Aorta (tissue), 5 donors: ENCODE measurements around the gene FBXL16. TPM values are rescaled to one million over a fixed set of nuclear protein-coding genes. Genes with fewer than 3 reads are reported as not detected.
A peak's percentile ranks its signal among the peaks of the same experiment; 100 is the strongest.

Experiments
- ATAC-seq: fragments of 200-7000 bp; cut with Tn5 transposase; one replicate; pipeline ENCODE4 v1.9.1; 2022; ENCODE audit warnings: moderate library complexity; ENCODE audit not compliant: low FRiP score
- DNase-seq, 2 donors: peaks; one replicate each; pipeline ENCODE4 v3.0.0-alpha.2; 2020
- H3K27ac ChIP-seq, 2 donors: one replicate each; pipeline ENCODE4 v1.5.1; 2013; ENCODE audit warnings: low read length in 2 of 2, mild to moderate bottlenecking in 2 of 2, moderate library complexity in 2 of 2, control low read depth in 1 of 2, inconsistent platforms in 1 of 2, low read depth in 1 of 2
- H3K27me3 ChIP-seq, 2 donors: one replicate each; pipeline ENCODE4 v1.6.1; 2013; ENCODE audit warnings: control low read depth in 1 of 2, low read length in 1 of 2, mild to moderate bottlenecking in 1 of 2, moderate library complexity in 1 of 2; ENCODE audit not compliant: insufficient read depth in 2 of 2, control insufficient read depth in 1 of 2
- H3K36me3 ChIP-seq, 2 donors: one replicate each; pipeline ENCODE4 v1.6.1; 2013; ENCODE audit warnings: control low read depth in 1 of 2, low read length in 1 of 2, mild to moderate bottlenecking in 1 of 2; ENCODE audit not compliant: insufficient read depth in 2 of 2, control insufficient read depth in 1 of 2
- H3K4me1 ChIP-seq, 2 donors: one replicate each; pipeline ENCODE4 v1.6.1; 2013; ENCODE audit warnings: low read length in 2 of 2, control low read depth in 1 of 2, mild to moderate bottlenecking in 1 of 2, moderate library complexity in 1 of 2; ENCODE audit not compliant: insufficient read depth in 2 of 2, control insufficient read depth in 1 of 2
- H3K4me3 ChIP-seq, 2 donors: one replicate each; pipeline ENCODE4 v1.5.1; 2013; ENCODE audit warnings: low read length in 2 of 2, control low read depth in 1 of 2, mild to moderate bottlenecking in 1 of 2
- H3K9me3 ChIP-seq: one replicate; pipeline ENCODE4 v1.6.1; 2013; ENCODE audit warnings: mild to moderate bottlenecking, low read length; ENCODE audit not compliant: control insufficient read depth
- WGBS, 2 donors: extraction: QIAGEN DNeasy Blood & Tissue Kit; methylation state at CpG; one replicate each; pipeline ENCODE4 v1.1.7; 2013; 5-methylcytosine and 5-hydroxymethylcytosine counted together
- intact Hi-C, 2 donors: fragments of 100-400 bp; cut with DNase I; formaldehyde crosslinking; loops; one replicate each; pipeline versions ENCODE4 v1.14.2 to v1.15.0; 2022
- polyA plus RNA-seq, 2 donors: library from polyadenylated mRNA; stranded (reverse); fragments of 200-250 nt; gene quantifications; one replicate each; pipeline ENCODE4 v1.2.3, GENCODE V29; 2013
- total RNA-seq, 2 donors: library from RNA; stranded (reverse); fragmentation: NEBNext Ultra II Directional; extraction: Animal tissue kit (Norgen Biotek cat#: 25700); gene quantifications; one replicate each; pipeline ENCODE4 v1.2.1, GENCODE V29; 2021
- donor health status: healthy with polysubstance abuse.
- donor health status: Bipolar disorder and iron deficiency.
- donor health status: DM: no; HTN: no; CAD: no.
- donor health status: DM: no; HTN: no; CAD: no.
- donor health status: DM: yes; HTN: yes; CAD: no.

Gene FBXL16
- total and polyA plus RNA-seq, 4 donors: 0.16 to 0.18 TPM; not detected in 2

- Histone ChIP-seq H3K27ac (peak overlapping the region in 1 of 2 donors; percentile 42), H3K36me3 (peaks cover 0 to 5% of the 10 kb centered on the region in 2 donors), H3K4me1 (no peaks in the 10 kb centered on the region), H3K27me3 (no peaks in the 10 kb centered on the region), H3K9me3 (no peaks in the 10 kb centered on the region), H3K4me3 (peak overlapping the region in 1 of 2 donors; percentile 12)
- WGBS, 2 donors: 26% methylated on average over 48 to 52 of the region's 52 CpGs
- peak; percentile 78 to 89 for DNase-seq
- intact Hi-C loops: no loop called here
- ATAC-seq: peak; percentile 8
Observed at GRCh38 chr16:678858-679813, 26.5 kb downstream of the FBXL16 start.

- no peaks in the 10 kb centered on the region for H3K27me3 ChIP-seq
- no peaks in the 10 kb centered on the region for H3K4me1 ChIP-seq
- no peak for DNase-seq
- no peak for ATAC-seq
- no peak overlapping the region for H3K4me3 ChIP-seq
- intact Hi-C loops: no loop called here
- H3K27ac ChIP-seq: no peak overlapping the region
- WGBS, 2 donors: 80 to 82% methylated on average over 21 of the region's 21 CpGs
- no peaks in the 10 kb centered on the region for H3K9me3 ChIP-seq
- peaks cover 0 to 5% of the 10 kb centered on the region in 2 donors for H3K36me3 ChIP-seq
Observed at GRCh38 chr16:678209-678857, 27.3 kb downstream of the FBXL16 start.

- H3K4me1 ChIP-seq: no peaks in the 10 kb centered on the region
- 62 to 72% methylated on average over 56 to 57 of the region's 57 CpGs for WGBS, 2 donors
- ATAC-seq: no peak
Observed at GRCh38 chr16:677316-678190, 28.0 kb downstream of the FBXL16 start.

GRCh38 chr16:676913-677312 is 28.7 kb downstream of the FBXL16 start:
- no peak for DNase-seq
- H3K9me3 ChIP-seq: no peaks in the 10 kb centered on the region
- intact Hi-C loops: no loop called here
- H3K36me3 ChIP-seq: peaks cover 0 to 12% of the 10 kb centered on the region in 2 donors
- no peak for ATAC-seq
- H3K4me3 ChIP-seq: no peak overlapping the region
- no peaks in the 10 kb centered on the region for H3K27me3 ChIP-seq
- no peak overlapping the region for H3K27ac ChIP-seq
- 77 to 80% methylated on average over 23 of the region's 23 CpGs for WGBS, 2 donors
- no peaks in the 10 kb centered on the region for H3K4me1 ChIP-seq

More at GRCh38 chr16:677316-678190, 28.0 kb downstream of the FBXL16 start:
- Histone ChIP-seq H3K36me3 (peaks cover 0 to 10% of the 10 kb centered on the region in 2 donors), H3K4me3 (no peak overlapping the region), H3K9me3 (no peaks in the 10 kb centered on the region), H3K27ac (no peak overlapping the region), H3K27me3 (no peaks in the 10 kb centered on the region)
- intact Hi-C loops: no loop called here
- no peak for DNase-seq

GRCh38 chr16:676565-676902 is 29.1 kb downstream of the FBXL16 start:
- H3K9me3 ChIP-seq: no peaks in the 10 kb centered on the region
- H3K27me3 ChIP-seq: no peaks in the 10 kb centered on the region
- intact Hi-C loops: no loop called here
- peaks cover 0 to 11% of the 10 kb centered on the region in 2 donors for H3K36me3 ChIP-seq
- ATAC-seq (no peak), DNase-seq (no peak)
- 93 to 94% methylated on average over 21 of the region's 21 CpGs for WGBS, 2 donors
- no peak overlapping the region for H3K27ac ChIP-seq
- H3K4me1 ChIP-seq: no peaks in the 10 kb centered on the region
- no peak overlapping the region for H3K4me3 ChIP-seq

- ATAC-seq (no peak), DNase-seq (no peak)
- no peak overlapping the region for H3K27ac ChIP-seq
- H3K36me3 ChIP-seq: peaks cover 0 to 11% of the 10 kb centered on the region in 2 donors
- 37 to 53% methylated on average over 17 to 25 of the region's 25 CpGs for WGBS, 2 donors
- H3K4me1 ChIP-seq: no peaks in the 10 kb centered on the region
- intact Hi-C loops: no loop called here
- no peaks in the 10 kb centered on the region for H3K9me3 ChIP-seq
- H3K27me3 ChIP-seq: no peaks in the 10 kb centered on the region
- H3K4me3 ChIP-seq: peak overlapping the region in 1 of 2 donors; percentile 29
Observed at GRCh38 chr16:675884-676564, 29.6 kb downstream of the FBXL16 start.

GRCh38 chr16:674968-675883 is 30.4 kb downstream of the FBXL16 start, which contains the start of gene RHBDL1:
Gene RHBDL1 (plus strand): TSS chr16:675671. CDS start chr16:675791, 120 bp downstream.
- DNase-seq (no peak), ATAC-seq (no peak)
- 6 to 7% methylated on average over 43 to 73 of the region's 73 CpGs for WGBS, 2 donors
- Histone ChIP-seq H3K9me3 (no peaks in the 10 kb centered on the region), H3K4me3 (peak within 1 kb of the TSS in 1 of 2 donors; percentile 29), H3K27ac (no peak within 1 kb of the TSS), H3K27me3 (no peaks in the 10 kb centered on the region), H3K4me1 (no peaks in the 10 kb centered on the region), H3K36me3 (peaks cover 0 to 14% of the 10 kb centered on the region in 2 donors)
- intact Hi-C loops: no loop called here
